ENCODE measurements around the gene RALY. TPM values are rescaled to one million over a fixed set of nuclear protein-coding genes. Genes with fewer than 3 reads are reported as not detected.

The RALY gene
- total and polyA plus RNA-seq, 11 donors = 99.2 to 210 (median 106) TPM

DNA sequence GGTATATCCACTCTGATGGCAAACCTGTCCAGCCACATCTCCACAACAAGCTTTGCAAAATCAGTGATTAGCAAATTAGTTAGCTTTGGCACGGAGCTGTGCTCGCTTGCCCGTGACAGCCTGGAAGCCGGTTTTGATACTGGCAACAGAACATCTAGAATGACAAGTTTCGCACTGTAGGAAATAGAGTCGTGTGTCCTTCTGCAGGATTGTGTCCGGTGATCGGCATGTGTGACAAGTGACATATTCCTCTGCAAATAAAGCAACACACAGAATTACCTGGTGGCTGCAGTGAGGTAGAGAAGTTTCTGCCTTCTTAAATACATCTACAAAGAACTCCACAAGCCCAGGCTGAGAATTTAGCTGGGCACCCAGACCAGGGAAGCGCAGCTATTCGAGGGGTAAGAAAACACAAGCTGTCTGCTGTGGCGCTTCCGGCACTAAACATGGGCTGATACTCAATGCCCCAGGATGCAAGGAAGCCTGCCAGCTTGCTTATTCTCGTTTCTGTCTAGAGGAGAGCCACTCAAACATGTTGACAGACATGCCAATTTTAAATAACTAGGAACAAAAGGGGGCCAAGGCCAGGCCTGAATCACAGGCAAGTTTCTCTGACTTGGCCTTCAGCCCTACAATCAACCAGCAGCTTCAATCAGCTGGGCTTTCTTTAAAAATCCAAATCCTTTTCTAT, 96.1 kb downstream of the RALY start:
- ATAC-seq = peak; percentile 74 to 91 (median 86)
- H3K36me3 ChIP-seq = peaks cover 0 to 98% (median 90%) of the 10 kb centered on the region in 9 donors

GRCh38 chr20:34090645-34091044, 96.9 kb downstream of the RALY start:
- Histone ChIP-seq H3K27ac (peak overlapping the region in 5 of 12 donors; percentile 3 to 67 (median 44)), H3K4me1 (peaks cover 0 to 28% (median 13%) of the 10 kb centered on the region in 12 donors), H3K36me3 (peaks cover 0 to 100% (median 97%) of the 10 kb centered on the region in 9 donors), H3K4me3 (no peak overlapping the region), H3K27me3 (no peaks in the 10 kb centered on the region), H3K9me3 (no peaks in the 10 kb centered on the region)
- intact Hi-C loops (cut with DNase I) = no loop called here
- TF ChIP-seq, protein P1, sequence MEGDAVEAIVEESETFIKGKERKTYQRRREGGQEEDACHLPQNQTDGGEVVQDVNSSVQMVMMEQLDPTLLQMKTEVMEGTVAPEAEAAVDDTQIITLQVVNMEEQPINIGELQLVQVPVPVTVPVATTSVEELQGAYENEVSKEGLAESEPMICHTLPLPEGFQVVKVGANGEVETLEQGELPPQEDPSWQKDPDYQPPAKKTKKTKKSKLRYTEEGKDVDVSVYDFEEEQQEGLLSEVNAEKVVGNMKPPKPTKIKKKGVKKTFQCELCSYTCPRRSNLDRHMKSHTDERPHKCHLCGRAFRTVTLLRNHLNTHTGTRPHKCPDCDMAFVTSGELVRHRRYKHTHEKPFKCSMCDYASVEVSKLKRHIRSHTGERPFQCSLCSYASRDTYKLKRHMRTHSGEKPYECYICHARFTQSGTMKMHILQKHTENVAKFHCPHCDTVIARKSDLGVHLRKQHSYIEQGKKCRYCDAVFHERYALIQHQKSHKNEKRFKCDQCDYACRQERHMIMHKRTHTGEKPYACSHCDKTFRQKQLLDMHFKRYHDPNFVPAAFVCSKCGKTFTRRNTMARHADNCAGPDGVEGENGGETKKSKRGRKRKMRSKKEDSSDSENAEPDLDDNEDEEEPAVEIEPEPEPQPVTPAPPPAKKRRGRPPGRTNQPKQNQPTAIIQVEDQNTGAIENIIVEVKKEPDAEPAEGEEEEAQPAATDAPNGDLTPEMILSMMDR (IDR thresholded peaks at IDR 0.05) = no peak
- no peak for TF ChIP-seq POLR2A (IDR thresholded peaks at IDR 0.05)
- DNase-seq (no peak), ATAC-seq (no peak)
- 95 to 98% (median 98%) methylated on average over 2 of the region's 2 CpGs for WGBS, 4 donors

More for the DNA sequence above, 96.1 kb downstream of the RALY start:
- TF ChIP-seq, protein P1 (IDR thresholded peaks at IDR 0.05) = no peak
- TF ChIP-seq POLR2A (IDR thresholded peaks at IDR 0.05) = no peak
- peak in 4 of 5 donors; percentile 37 to 66 (median 50) for DNase-seq
- Histone ChIP-seq H3K4me3 (no peak overlapping the region), H3K9me3 (no peaks in the 10 kb centered on the region), H3K4me1 (peaks cover 0 to 28% (median 13%) of the 10 kb centered on the region in 12 donors), H3K27me3 (no peaks in the 10 kb centered on the region), H3K27ac (peak overlapping the region in 6 of 12 donors; percentile 22 to 67 (median 46))
- intact Hi-C loops (cut with DNase I) = no loop called here
- 46 to 72% (median 62%) methylated on average over 12 to 13 of the region's 13 CpGs for WGBS, 4 donors

- no peaks in the 10 kb centered on the region for H3K27me3 ChIP-seq
- peaks cover 0 to 28% (median 13%) of the 10 kb centered on the region in 12 donors for H3K4me1 ChIP-seq
- 90 to 96% (median 93%) methylated on average over 6 of the region's 6 CpGs for WGBS, 4 donors
- no peak for TF ChIP-seq POLR2A (IDR thresholded peaks at IDR 0.05)
- TF ChIP-seq, protein P1 (IDR thresholded peaks at IDR 0.05) = no peak
- intact Hi-C loops (cut with DNase I) = no loop called here
- H3K9me3 ChIP-seq = no peaks in the 10 kb centered on the region
- no peak overlapping the region for H3K27ac ChIP-seq
- ATAC-seq (no peak), DNase-seq (no peak)
- no peak overlapping the region for H3K4me3 ChIP-seq
- H3K36me3 ChIP-seq = peaks cover 0 to 100% (median 99%) of the 10 kb centered on the region in 9 donors
Measured at GRCh38 chr20:34091637-34092200, 98.0 kb downstream of the RALY start.

GRCh38 chr20:34093895-34094294, 100.2 kb downstream of the RALY start:
- Histone ChIP-seq H3K4me3 (no peak overlapping the region), H3K27me3 (no peaks in the 10 kb centered on the region), H3K27ac (no peak overlapping the region), H3K36me3 (peaks cover 0 to 100% (median 100%) of the 10 kb centered on the region in 9 donors), H3K9me3 (no peaks in the 10 kb centered on the region), H3K4me1 (peaks cover 0 to 23% (median 11%) of the 10 kb centered on the region in 12 donors)
- no peak for TF ChIP-seq POLR2A (IDR thresholded peaks at IDR 0.05)
- TF ChIP-seq, protein P1 (IDR thresholded peaks at IDR 0.05) = no peak
- 90 to 95% (median 93%) methylated on average over 2 of the region's 2 CpGs for WGBS, 4 donors
- intact Hi-C loops (cut with DNase I) = no loop called here
- ATAC-seq (no peak), DNase-seq (no peak)

Data from heart left ventricle (tissue), 16 donors.